OCI-LY3 (cell line): ENCODE data around the gene ESRP2.

Experiments used
- H2AFZ ChIP-seq: fragments of 200-600, 300-600 bp; shearing (Covaris generic); 2 replicates; pipeline ENCODE4 v1.6.0; 2014; ENCODE audit warnings: antibody characterized with exemption, low read depth, low read length
- H3K27ac ChIP-seq: fragments of 200-600, 300-600 bp; sonication (generic); 2 replicates; pipeline ENCODE4 v1.5.1; 2014; ENCODE audit warnings: mild to moderate bottlenecking, low read length, moderate library complexity, mixed read lengths
- H3K27me3 ChIP-seq: fragments of 200-600, 300-600 bp; sonication (generic); 2 replicates; pipeline ENCODE4 v1.6.1; 2014; ENCODE audit warnings: low read depth, low read length, mixed read lengths
- H3K36me3 ChIP-seq: fragments of 200-600, 300-600 bp; sonication (generic); replicated peaks from 2 replicates; pipeline ENCODE3; 2014; ENCODE audit warnings: low read depth, low read length, mixed read lengths
- H3K4me1 ChIP-seq: fragments of 300-600, 200-600 bp; sonication (generic); 2 replicates; pipeline ENCODE4 v1.6.1; 2014; ENCODE audit warnings: low read length, mixed read lengths
- H3K4me2 ChIP-seq: fragments of 200-600, 300-600 bp; sonication (generic); 2 replicates; pipeline ENCODE4 v1.6.1; 2014; ENCODE audit warnings: low read length, mixed read lengths
- H3K4me3 ChIP-seq: fragments of 300-600, 200-600 bp; sonication (generic); 2 replicates; pipeline ENCODE4 v1.5.1; 2014; ENCODE audit warnings: antibody characterized with exemption, mild to moderate bottlenecking, low read length, moderate library complexity
- H3K79me2 ChIP-seq: fragments of 300-600, 200-600 bp; shearing (Covaris generic); 2 replicates; pipeline ENCODE4 v1.6.1; 2014; ENCODE audit warnings: mild to moderate bottlenecking, low read length, mixed read lengths
- H3K9ac ChIP-seq: fragments of 300-600, 200-600 bp; shearing (Covaris generic); 2 replicates; pipeline ENCODE4 v1.6.0; 2014; ENCODE audit warnings: mild to moderate bottlenecking, low read length, moderate library complexity
- H3K9me3 ChIP-seq: fragments of 200-600, 300-600 bp; shearing (Covaris generic); 2 replicates; pipeline ENCODE4 v1.6.1; 2014; ENCODE audit warnings: low read length, mixed read lengths; ENCODE audit not compliant: insufficient read depth
- H4K20me1 ChIP-seq: fragments of 200-600, 300-600 bp; sonication (generic); 2 replicates; pipeline ENCODE4 v1.6.1; 2016; ENCODE audit warnings: low read length, mixed read lengths; ENCODE audit not compliant: insufficient read depth
- CTCF ChIP-seq: fragments of 200-600, 300-600 bp; sonication (generic); IDR thresholded peaks from 2 replicates; pipeline ENCODE4 v1.5.1; 2014; ENCODE audit warnings: antibody characterized with exemption, low read length, low read depth
- EZH2phosphoT487 ChIP-seq: fragments of 200-600 bp; shearing (Covaris generic); IDR thresholded peaks from 2 replicates; pipeline ENCODE4 v1.6.1; 2018; ENCODE audit warnings: antibody characterized with exemption, mixed run types, low read depth

ESRP2 gene

GRCh38 chr16:68190081-68190480, 45.8 kb downstream of the ESRP2 start:
- peaks cover 39% of the 10 kb centered on the region for H3K36me3 ChIP-seq
- no peaks in the 10 kb centered on the region for H3K79me2 ChIP-seq
- H3K4me3 ChIP-seq, result no peak overlapping the region
- no peaks in the 10 kb centered on the region for H3K4me1 ChIP-seq
- no peak for TF ChIP-seq CTCF
- TF ChIP-seq EZH2phosphoT487, result no peak
- no peak overlapping the region for H3K4me2 ChIP-seq
- no peaks in the 10 kb centered on the region for H3K27me3 ChIP-seq
- no peak overlapping the region for H2AFZ ChIP-seq
- no peak overlapping the region for H3K27ac ChIP-seq
- no peaks in the 10 kb centered on the region for H4K20me1 ChIP-seq
- H3K9me3 ChIP-seq, result no peaks in the 10 kb centered on the region
- no peak overlapping the region for H3K9ac ChIP-seq

- no peaks in the 10 kb centered on the region for H3K9me3 ChIP-seq
- no peak overlapping the region for H3K4me3 ChIP-seq
- TF ChIP-seq EZH2phosphoT487 (no peak), CTCF (no peak)
- no peak overlapping the region for H3K9ac ChIP-seq
- no peaks in the 10 kb centered on the region for H3K79me2 ChIP-seq
- no peak overlapping the region for H3K27ac ChIP-seq
- H4K20me1 ChIP-seq, result no peaks in the 10 kb centered on the region; the same call in 1 of the 2 replicates
- no peak overlapping the region for H3K4me2 ChIP-seq
- no peak overlapping the region for H2AFZ ChIP-seq
- peaks cover 45% of the 10 kb centered on the region for H3K36me3 ChIP-seq
- no peaks in the 10 kb centered on the region for H3K4me1 ChIP-seq
- H3K27me3 ChIP-seq, result no peaks in the 10 kb centered on the region
Observed at GRCh38 chr16:68188170-68188569, 47.8 kb downstream of the ESRP2 start.

- Histone ChIP-seq H3K9ac (no peak overlapping the region), H2AFZ (no peak overlapping the region), H3K27ac (no peak overlapping the region), H4K20me1 (no peaks in the 10 kb centered on the region; the same call in 1 of the 2 replicates), H3K4me3 (no peak overlapping the region), H3K79me2 (no peaks in the 10 kb centered on the region), H3K36me3 (peaks cover 43% of the 10 kb centered on the region), H3K4me2 (no peak overlapping the region), H3K9me3 (no peaks in the 10 kb centered on the region), H3K27me3 (no peaks in the 10 kb centered on the region), H3K4me1 (no peaks in the 10 kb centered on the region)
- TF ChIP-seq CTCF (no peak), EZH2phosphoT487 (no peak)
Observed at GRCh38 chr16:68187505-68187904, 48.4 kb downstream of the ESRP2 start.

GRCh38 chr16:68186877-68187276, 49.0 kb downstream of the ESRP2 start:
- no peak overlapping the region for H3K9ac ChIP-seq
- H3K27me3 ChIP-seq, result no peaks in the 10 kb centered on the region
- H4K20me1 ChIP-seq, result no peaks in the 10 kb centered on the region; the same call in 1 of the 2 replicates
- H3K4me3 ChIP-seq, result no peak overlapping the region
- H3K4me2 ChIP-seq, result no peak overlapping the region
- TF ChIP-seq CTCF (no peak), EZH2phosphoT487 (no peak)
- peaks cover 46% of the 10 kb centered on the region for H3K36me3 ChIP-seq
- no peaks in the 10 kb centered on the region for H3K4me1 ChIP-seq
- H3K9me3 ChIP-seq, result no peaks in the 10 kb centered on the region
- no peaks in the 10 kb centered on the region for H3K79me2 ChIP-seq
- no peak overlapping the region for H3K27ac ChIP-seq
- H2AFZ ChIP-seq, result no peak overlapping the region
